ENCODE measurements around the gene STPG1.

STPG1 gene

GRCh38 chr1:24426744-24427544, 13.4 kb upstream of the STPG1 start:
- no peak for DNase-seq

- DNase-seq: no peak
Observed at GRCh38 chr1:24425922-24426321, 12.3 kb upstream of the STPG1 start.

GRCh38 chr1:24425441-24425840, 11.9 kb upstream of the STPG1 start:
- DNase-seq: no peak

- DNase-seq: no peak
Observed at GRCh38 chr1:24424990-24425389, 11.4 kb upstream of the STPG1 start.

- no peak for DNase-seq
Observed at GRCh38 chr1:24424207-24424606, 10.6 kb upstream of the STPG1 start.

- no peak for DNase-seq
Observed at GRCh38 chr1:24421502-24421901, 7.9 kb upstream of the STPG1 start.

GRCh38 chr1:24420547-24420946, 7.0 kb upstream of the STPG1 start:
- DNase-seq: no peak

- no peak for DNase-seq
Observed at GRCh38 chr1:24418898-24419628, 5.5 kb upstream of the STPG1 start.

- DNase-seq: no peak
Observed at GRCh38 chr1:24417681-24418080, 4.1 kb upstream of the STPG1 start.

GRCh38 chr1:24416666-24417391, 3.2 kb upstream of the STPG1 start:
- no peak for DNase-seq

GRCh38 chr1:24415910-24416665, 2.5 kb upstream of the STPG1 start:
- peak; percentile 43 for DNase-seq

GRCh38 chr1:24415334-24415909, 1.8 kb upstream of the STPG1 start, which contains the start of gene NIPAL3:
Gene NIPAL3, plus strand, starts transcription at chr1:24415802. Its CDS starts 3,746 bp downstream, at chr1:24419548.
- DNase-seq: peak; percentile 97

- DNase-seq: no peak
Observed at GRCh38 chr1:24414775-24415333, 1.3 kb upstream of the STPG1 start.

GRCh38 chr1:24412408-24412807, 1.2 kb downstream of the STPG1 start:
- DNase-seq: no peak

- no peak for DNase-seq
Observed at GRCh38 chr1:24411963-24412362, 1.6 kb downstream of the STPG1 start.

- no peak for DNase-seq
Observed at GRCh38 chr1:24410750-24411149, 2.8 kb downstream of the STPG1 start.

- DNase-seq: no peak
Observed at GRCh38 chr1:24409535-24409934, 4.0 kb downstream of the STPG1 start.

- DNase-seq: no peak
Observed at GRCh38 chr1:24406788-24407187, 6.8 kb downstream of the STPG1 start.

- DNase-seq: no peak
Observed at GRCh38 chr1:24403806-24404205, 9.8 kb downstream of the STPG1 start.

GRCh38 chr1:24400065-24400464, 13.5 kb downstream of the STPG1 start:
- no peak for DNase-seq

GRCh38 chr1:24393892-24394291, 19.7 kb downstream of the STPG1 start:
- DNase-seq: no peak
